ENCODE results near the gene SLC28A1. TPM values are rescaled to one million over a fixed set of nuclear protein-coding genes. Genes with fewer than 3 reads are reported as not detected.

SLC28A1 gene
- total RNA-seq, 1 donor from 2014 or later = not detected

DNA sequence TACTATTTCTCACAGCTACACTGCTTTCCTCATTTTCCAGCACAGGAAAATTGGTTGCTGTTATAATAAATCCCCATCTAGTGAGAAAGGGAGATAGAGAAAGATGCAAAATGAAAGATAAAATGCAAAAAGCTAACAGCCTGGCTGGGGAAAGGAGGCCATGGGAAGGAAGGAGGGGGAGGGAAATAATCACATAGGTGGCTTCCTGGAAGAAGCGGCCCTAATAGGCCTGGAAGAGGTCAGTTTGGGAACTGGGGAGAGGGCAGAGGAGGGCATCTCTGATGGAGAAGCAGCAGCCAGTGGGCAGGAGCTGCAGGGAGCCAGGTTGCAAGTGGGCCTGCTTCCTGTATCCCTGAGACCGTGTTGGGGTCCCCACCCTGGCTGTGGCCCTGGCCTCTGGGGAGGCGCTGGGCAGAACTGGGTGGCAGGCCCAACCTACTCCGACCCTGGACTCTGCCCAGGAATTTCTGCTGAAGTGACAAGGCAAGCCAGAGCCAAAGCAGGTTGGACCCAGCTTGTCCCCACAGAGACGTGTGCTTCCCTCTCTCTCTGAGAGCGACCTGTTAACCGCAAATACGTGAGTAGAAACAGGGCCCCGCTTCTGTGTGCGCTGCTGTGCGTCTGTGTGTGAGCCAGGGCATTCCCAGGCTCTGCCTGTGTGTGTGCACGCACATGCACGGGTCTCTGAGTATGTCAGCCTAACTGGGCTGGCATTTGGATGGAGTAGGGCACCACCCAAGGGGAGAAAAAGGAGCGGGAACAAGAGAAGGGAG is 1.9 kb downstream of the SLC28A1 start:
- no peak for DNase-seq

- DNase-seq = no peak
These were observed 2.5 kb downstream of the SLC28A1 start for GRCh38 chr15:84886984-84887299.

GRCh38 chr15:84887938-84888337 is 3.5 kb downstream of the SLC28A1 start:
- DNase-seq = no peak

DNA sequence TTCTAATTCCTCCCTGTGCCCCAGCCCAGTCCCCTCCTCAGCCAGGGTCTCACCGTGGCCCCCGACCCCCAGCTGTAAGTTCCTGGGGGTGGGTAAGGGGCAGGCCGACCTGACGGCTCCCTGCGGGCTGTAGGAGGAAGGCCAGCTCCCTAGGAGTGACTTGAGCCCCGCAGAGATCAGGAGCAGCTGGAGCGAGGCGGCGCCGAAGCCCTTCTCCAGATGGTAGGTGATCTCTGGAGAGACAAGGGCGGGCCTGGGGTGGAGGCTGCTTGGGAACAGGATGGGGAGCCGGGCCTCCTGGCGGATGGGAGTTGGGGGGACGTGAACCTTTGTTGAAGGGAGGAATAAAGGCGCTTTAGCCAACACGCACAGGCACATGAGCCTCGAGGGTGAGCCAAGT is 4.2 kb downstream of the SLC28A1 start:
- DNase-seq = no peak

DNA sequence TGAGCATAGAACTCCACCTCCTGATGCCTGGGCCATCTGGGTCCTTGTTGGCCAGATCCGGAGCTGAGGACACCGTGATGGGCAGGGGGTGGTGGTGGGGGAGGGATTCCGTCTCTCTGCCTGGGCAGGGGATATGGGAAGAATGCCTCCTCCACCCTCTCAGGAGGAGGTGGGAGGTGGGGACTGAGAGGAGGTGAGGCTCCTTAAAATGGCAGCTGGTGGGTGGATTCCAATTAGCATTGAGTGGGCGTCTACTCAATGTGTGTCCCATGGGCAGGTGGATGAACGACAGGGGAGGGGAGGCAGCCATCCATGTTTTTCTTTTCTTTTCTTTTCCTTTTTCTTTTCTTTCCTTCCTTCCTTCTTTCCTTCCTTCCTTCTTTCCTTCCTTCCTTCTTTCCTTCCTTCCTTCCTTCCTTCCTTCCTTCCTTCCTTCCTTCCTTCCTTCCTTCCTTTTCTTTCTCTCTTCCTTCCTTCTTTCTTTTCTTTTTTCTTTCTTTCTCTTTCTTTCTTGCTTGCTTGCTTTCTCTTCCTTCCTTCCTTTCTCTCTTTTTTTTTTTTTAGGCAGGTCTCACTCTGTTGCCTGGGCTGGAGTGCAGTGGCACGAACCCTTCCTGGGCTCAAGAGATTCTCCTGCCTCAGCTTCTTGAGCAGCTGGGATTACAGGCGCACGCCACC is 5.0 kb downstream of the SLC28A1 start:
- DNase-seq = no peak

DNA sequence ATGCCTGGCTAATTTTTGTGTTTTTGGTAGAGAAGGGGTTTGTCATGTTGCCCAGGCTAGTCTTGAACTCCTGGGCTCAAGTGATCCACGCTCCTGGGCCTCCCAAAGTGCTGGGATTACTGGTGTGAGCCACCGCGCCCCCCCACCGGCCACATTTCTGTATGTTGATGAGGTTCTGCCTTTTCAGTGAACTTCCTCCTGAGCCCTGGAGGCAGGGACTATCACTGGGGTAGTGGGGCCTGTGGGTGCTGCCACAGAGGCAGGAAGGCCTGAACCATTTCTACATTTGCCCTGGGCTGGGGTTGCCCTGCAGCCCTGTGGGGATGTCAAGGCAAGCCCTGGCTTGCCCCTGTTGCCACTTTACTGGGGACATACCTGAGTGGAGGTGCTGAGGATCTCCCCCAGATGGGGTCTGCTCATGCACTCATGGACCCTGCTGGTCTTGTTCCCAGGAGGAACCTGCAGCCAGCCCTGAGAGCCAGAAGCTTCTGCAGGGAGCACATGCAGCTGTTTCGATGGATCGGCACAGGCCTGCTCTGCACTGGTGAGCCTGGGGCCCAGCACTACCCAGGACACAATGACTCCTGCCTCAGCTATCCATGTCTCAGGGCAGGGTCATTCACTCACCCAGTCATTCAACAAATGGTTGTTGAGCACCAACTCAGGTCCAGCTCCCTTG is 5.7 kb downstream of the SLC28A1 start:
- no peak for DNase-seq

- DNase-seq = no peak
These were observed 6.3 kb downstream of the SLC28A1 start for GRCh38 chr15:84890670-84891162.

GRCh38 chr15:84891339-84891738 is 6.9 kb downstream of the SLC28A1 start:
- no peak for DNase-seq

GRCh38 chr15:84892786-84893307 is 8.4 kb downstream of the SLC28A1 start:
- DNase-seq = no peak

- DNase-seq = no peak
These were observed 9.1 kb downstream of the SLC28A1 start for GRCh38 chr15:84893607-84894006.

- no peak for DNase-seq
These were observed 10.4 kb downstream of the SLC28A1 start for GRCh38 chr15:84894736-84895425.

GRCh38 chr15:84898761-84899160 is 14.3 kb downstream of the SLC28A1 start:
- no peak for DNase-seq

DNA sequence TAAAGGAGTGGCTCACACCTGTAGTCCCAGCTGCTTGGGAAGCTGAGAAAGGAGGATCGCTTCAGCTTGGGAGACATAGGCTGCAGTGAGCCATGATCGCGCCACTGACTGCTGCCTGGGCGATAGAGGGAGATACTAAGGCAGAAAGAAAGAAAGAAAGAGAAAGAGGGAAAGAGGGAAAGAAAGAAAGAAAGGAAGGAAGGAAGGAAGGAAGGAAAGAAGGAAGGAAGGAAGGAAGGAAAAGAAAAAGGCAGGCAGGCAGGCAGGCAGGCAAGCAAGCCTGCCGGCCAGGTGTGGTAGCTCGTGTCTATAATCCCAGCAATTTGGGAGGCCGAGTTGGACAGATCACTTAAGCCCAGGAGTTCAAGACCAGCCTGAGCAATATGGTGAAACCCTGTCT is 15.3 kb downstream of the SLC28A1 start:
- no peak for DNase-seq

DNA sequence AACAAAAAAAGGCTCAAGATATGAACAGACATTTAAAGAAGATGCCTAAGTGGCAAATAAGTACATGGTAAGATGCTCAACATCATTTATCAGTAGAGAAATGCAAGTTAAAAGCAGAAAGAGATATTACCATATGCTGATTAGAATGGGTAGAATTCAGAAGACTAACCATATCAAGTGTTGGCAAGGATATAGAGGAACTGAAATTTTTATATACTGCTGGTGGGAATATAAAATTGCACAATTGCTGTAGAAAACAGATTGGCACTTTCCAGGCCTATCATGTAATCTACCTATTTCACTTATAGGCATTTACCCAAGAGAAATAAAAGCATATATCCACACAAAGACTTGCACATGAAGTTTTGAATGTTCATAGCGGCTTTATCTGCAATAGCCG is 17.1 kb downstream of the SLC28A1 start:
- no peak for DNase-seq

DNA sequence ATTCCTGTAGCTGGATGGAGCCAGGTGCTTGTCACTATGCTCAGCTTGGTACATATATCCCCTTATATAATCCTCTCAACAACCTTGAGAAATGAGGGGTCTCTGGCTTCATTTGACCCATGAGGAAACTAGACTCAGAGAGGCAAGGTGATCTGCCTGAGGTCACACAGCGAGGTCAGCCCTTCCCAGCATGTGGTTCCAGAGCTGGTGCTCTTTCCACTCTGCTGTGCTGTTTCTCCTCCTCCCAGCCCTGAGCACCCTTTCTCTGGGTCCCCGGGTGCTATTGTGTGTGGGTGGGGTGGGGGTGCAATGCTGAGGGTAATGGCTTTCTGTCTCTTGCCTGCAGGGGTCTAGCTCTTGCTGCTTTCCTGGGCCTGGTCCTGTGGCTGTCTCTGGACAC is 19.3 kb downstream of the SLC28A1 start:
- DNase-seq = no peak

DNA sequence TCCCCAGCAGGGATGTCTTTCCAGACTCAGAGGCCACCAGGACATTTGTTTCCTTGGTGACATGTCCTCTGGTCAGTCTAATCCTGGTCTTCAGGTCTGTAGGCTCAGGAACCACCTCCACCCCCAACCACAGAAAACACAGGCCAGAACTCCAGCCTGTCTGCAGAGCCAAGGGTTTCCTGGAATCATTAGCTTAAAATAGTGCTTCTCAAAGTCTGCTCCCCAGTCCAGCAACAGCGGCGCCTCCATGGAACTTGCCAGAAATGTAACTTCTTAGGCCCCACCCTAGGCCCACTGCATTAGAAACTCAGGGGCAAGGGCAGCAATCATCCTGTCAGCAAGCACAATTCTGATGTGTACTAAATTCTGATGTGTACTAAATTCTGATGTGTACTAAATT is 20.0 kb downstream of the SLC28A1 start:
- no peak for DNase-seq

DNA sequence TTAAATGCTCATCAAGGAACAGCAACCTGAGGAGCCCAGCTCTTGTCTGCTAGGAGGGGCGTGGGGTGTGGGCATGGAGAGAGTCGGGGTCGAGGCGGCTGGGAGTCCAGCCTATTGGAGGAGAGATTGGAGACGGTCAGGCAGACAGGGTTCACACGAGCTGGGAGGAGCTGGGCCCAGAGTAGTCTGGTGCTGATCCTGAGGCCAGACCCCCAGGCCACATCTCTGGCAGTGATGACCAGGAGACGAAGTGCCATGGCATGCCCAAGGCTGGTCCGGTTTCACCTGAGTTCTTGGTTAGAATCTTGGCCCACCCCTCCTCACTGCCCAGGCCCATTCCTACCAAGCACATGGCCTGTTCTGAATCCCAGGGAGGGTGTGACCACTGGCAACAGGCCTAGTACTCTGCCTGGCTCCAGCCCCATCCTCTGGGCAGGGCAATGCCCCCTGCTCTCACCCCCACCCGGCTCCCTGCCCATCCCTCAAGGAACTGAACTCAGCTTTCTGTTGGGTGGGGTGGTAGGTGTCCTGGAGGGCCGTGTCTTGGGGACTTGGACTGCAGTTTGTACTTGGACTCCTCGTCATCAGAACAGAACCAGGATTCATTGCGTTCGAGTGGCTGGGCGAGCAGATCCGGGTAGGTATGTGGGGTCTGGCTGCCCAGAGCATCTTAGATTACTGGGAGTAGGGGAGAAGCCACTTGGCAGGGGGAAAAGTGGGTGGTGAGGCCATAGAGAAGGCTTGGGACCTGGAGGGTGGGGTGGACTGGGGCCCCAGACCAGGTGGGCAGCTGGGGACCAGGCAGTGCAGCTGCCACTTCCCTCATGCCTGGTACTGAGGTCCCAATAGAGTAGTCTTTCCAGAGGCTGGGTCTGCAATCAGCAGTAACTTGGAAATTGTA is 20.8 kb downstream of the SLC28A1 start:
- DNase-seq = no peak

DNA sequence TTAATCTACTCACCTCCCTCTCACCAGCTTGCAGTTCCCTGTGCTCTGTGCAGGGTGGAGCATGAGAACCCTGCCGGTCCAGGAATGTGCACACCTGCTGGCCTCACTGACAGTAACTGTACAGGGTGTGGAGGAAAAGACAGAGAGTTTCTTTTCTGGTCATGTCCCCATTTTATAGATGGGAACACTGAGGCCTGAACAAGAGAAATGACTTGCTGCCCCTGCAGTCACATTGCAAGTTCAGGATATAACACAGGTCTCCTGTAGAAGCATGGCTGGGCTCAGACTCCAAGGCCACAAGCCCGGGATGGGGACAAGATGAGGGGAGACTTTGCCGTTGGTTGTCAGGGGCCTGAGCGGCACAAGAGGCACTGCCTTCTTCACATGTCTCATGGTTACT is 23.3 kb downstream of the SLC28A1 start:
- DNase-seq = no peak

DNA sequence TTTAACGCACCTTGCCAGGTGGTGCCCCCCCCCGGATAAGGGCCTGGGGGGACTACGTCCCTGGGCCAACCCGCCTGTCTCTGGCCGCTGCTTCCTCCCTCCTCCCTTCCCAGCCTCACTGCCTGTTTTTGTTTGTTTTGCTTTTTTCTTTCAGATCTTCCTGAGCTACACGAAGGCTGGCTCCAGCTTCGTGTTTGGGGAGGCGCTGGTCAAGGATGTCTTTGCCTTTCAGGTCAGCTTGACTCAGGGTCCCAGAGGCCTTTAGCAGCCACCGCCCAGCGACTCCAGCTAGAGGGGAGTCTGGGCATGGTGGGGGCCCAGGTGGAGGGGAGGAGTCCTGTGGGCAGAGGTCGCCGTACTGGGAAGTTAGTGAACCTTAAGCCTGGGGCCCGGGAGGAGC is 24.1 kb downstream of the SLC28A1 start:
- no peak for DNase-seq

DNA sequence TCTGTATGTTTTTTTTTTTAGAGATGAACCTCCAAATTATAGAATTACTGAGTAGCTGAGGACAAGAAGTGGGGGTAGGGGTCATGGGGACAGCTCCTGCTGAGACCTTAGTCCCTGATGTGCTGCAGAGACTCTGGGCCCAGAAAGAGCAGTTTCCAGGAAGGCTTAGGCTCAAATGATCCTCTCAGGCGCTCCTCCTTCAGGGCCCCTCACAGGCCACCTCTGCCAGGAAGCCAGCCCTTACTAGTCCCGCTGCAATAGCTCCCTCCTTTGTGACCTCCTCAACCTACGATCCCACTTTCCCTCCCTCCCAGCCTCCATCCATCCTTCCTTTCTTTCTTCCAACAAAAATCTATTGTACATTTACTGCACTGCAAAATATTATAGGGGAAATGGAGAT is 24.6 kb downstream of the SLC28A1 start:
- no peak for DNase-seq

DNA sequence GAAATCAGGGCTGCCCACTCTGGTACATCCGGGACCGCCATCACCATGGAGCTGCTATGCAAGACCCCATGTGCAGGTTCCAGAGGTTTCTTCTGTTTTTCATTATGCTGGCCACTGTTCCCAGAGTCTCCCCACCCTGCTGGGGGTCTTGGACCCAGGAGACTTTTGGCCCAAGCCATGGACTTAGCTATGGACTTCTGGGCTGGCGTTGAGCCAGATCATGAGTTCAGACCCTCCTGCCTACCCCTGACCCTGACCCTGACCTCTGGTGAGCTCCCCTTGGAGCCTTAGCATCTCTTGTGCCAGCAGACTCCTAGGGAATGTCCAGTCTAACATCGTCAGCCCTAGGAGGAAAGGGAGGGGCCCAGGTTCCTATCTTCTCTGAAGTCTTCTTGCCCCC is 25.3 kb downstream of the SLC28A1 start:
- DNase-seq = no peak

All from occipital lobe (tissue), 2 donors.